ENCODE measurements around the gene SFRP5.

Gene SFRP5

DNA sequence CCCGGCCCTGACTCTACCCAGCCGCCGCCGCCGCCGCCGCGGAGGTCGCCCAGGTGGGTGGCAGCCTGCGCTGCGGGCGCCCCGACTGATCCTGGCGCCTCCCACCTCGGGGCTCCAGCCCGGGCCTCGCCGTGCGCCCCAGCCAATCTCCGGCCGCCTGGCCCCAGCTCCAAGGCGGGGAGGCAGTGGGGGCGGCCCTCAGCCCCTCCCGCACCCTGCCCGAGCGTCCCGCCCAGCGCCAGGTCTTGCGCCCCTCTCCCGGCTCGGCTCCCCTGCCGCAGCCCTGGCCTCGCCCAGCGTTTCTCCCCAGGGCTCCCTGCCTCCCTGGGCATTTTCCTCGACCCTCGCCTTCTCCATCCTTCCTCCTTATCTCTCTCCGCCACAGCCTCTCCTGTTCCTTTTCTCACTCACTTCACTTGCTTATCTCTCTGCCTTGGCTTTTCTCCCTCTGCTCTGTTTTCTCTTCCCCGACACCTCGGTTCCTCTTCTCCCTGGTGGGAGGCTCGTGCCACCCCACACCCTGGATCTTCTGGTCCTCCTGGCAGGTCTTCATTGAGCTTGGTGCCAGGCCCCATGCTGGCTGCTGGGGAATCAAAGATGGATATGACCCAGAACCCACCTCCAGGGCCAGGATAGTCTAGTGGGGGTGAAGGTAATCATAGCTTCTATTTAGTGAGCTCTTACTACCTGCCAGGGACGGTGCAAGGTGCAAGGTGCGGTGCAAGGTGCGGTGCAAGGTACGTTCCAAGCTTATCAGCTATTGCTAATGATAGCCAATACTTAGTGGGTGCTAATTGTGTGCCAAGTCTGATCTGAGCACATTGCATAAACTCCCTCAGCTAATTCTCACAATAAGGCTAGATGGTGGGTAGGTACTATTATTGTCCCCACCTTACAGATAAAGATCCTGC, at the start of gene SFRP5:
Gene SFRP5 (minus strand): TSS at position 87 of the 911 bp plus-strand sequence. CDS start 166 bp downstream, outside the sequence.
- DNase-seq: no peak

- DNase-seq: no peak
These were observed 48.4 kb upstream of the SFRP5 start for GRCh38 chr10:97820096-97820704.

DNA sequence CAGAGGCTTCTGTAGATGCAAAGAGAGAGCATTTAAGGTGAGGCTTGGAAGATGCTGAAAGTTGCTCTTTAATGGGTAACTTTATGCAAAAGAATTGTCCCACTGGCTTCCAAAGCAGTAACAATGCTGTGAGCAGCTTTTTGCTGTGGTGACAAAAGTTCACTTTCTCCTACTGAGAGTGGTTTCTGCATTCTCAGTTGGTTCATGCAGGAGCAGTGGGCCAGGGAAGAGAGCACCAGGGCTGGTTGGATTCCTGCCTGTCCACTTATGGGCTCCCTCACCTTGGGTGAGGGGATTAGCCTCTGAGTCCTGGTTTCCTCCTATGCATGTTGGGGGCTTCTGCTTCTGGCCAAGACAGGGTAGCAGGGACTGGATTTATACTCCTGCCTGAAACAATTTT, 46.8 kb upstream of the SFRP5 start:
- DNase-seq: no peak

GRCh38 chr10:97816609-97817008, 44.8 kb upstream of the SFRP5 start:
- no peak for DNase-seq

GRCh38 chr10:97814996-97815395, 43.2 kb upstream of the SFRP5 start:
- DNase-seq: no peak

DNA sequence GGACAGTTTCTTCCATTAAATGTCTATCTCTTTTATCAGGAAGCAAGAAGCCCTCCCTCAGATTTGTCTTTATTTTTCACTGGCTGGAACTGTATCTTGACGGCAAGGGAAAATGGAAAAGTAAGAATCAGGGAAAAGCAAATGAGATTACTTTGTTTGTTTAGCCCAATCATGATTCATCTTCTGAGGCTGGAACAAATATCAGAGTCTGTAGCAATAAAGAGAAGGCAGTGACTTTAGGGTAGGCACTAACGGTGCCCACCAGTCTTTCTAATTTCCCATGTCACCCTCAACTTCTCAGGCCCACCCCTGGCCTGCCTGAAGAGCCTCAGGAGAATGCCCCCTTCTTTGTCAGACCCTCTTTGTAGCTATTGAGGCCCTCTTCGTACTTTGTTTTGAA, 41.5 kb upstream of the SFRP5 start:
- no peak for DNase-seq

DNA sequence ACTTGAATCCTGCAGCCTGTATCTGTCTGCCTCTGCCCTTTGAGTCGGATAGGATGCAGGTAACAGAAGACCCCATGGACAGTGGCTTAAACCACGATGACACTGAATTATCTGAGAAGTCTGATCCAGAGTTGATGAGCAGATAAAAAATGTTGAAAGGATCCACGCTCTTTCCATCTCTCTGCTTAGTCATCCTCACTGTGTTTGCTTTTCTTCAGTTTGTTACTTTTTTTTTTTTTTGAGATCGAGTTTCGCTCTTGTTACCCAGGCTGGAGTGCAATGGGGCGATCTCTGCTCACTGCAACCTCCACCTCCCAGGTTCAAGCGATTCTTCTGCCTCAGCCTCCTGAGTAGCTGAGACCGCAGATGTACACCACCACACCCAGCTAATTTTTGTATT, 40.9 kb upstream of the SFRP5 start:
- no peak for DNase-seq

- no peak for DNase-seq
These were observed 40.2 kb upstream of the SFRP5 start for GRCh38 chr10:97811958-97812357.

DNA sequence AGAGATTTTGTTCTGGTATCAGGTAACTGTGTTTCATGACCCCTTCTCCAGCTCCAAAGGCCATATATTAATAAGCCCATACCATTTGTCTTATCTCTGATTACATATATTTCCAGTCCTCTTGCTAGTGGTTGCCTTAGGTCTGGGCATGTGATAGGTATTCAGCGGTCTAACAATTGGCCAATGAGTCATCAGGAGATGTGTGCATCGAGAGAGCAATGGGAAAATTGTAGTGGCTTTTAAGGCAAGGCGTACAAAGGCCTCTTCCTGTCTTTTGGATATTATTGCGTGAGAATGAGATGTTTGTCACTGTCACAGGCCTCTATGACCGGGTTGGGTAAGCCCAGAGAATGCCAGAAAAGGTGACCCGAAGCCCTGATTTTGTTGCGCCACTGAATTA, 38.6 kb upstream of the SFRP5 start:
- DNase-seq: no peak

DNA sequence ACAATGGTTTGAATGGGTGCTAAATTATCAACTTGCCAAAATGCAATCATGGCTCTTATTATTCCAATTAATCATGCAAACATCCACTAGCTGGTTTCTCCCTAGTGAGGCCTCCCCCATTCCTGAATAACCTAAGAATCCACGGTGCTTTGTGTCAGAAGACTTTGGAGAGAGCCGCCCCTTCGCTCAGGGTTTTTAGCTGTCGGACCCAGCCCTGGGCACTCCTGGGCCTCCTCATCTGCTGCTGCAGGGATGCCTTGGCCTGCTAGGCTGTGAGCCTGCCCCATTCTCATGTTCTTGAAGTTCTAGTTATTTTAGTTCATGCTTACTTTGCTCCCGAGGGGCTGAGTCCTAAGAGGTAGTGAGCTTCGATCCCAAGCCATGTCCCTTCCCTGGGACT, 34.1 kb upstream of the SFRP5 start:
- DNase-seq: no peak

DNA sequence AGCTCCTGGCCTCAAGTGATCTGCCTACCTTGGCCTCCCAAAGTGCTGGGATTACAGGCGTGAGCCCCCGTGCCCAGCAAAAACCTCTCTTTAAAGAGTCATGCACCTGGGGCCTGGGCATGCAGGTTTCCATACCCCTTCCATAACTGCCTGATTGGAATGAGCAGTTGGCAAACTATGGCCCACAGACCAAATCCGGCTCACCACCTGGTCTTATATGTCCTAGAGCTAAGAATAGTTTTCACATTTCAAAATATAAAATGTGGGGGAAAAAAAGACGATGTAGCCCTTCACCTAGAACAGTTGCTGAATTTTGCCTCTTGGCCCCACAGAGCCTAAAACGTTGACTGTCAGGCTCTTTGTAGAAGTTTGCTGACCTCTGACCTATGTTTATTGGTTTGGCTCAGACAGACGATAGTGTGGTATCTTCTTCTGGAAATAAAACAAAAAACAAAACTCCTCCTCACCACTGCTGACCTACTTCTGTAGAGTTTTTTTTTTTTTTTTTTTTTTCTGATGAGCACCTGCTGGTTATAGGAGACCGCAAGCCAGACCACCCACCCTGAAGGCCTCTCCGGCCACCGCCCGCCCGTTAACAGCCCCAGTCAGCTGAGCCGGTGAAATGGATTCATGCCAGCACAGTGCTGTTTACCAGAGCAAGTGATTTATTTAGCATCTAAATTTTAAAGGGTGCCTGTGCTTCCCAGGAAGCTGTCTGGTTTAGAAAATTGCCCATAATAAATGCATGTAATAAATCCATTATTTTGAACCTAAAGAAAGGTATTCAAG, 33.5 kb upstream of the SFRP5 start:
- DNase-seq: no peak

GRCh38 chr10:97801422-97801821, 29.6 kb upstream of the SFRP5 start:
- no peak for DNase-seq

DNA sequence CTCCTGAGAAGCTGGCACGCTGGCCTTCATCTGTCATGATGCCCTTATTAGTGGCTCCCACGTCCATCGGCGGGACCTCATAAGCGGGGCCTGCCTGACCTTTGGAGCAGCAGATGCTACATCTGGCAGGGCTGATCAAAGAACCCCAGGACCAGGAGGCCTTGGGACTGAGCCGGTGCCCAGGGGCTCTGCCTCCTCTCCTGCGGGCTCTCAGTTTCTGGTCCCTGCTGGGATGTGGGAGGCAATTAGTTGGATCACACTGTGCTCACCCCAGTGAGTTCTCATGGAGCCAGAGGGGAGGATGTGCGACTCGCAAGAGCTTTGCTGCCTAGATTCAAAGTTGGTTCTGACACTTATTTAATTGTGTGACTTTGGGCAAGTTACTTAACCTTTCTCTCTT, 28.7 kb upstream of the SFRP5 start:
- DNase-seq: no peak

- DNase-seq: no peak
These were observed 27.3 kb upstream of the SFRP5 start for GRCh38 chr10:97798958-97799610.

DNA sequence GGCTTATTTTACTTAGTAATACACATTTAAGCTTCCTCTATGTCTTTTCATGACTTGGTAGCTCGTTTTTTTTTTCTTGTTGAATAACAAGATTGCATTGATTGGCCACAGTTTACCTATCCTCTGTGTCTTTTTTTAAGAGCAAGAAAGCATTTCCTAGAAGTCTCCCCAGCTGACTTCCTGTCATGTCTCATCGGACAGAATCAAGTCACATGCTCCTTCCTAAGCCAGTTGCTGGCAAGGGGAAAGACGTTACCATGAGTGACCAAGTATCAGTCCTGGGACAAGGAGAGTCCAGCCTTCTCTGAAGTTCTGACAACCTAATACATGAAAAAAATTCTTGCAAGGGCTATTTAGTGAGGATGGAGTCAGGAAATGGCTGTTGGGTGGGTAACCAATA, 24.9 kb upstream of the SFRP5 start:
- no peak for DNase-seq

DNA sequence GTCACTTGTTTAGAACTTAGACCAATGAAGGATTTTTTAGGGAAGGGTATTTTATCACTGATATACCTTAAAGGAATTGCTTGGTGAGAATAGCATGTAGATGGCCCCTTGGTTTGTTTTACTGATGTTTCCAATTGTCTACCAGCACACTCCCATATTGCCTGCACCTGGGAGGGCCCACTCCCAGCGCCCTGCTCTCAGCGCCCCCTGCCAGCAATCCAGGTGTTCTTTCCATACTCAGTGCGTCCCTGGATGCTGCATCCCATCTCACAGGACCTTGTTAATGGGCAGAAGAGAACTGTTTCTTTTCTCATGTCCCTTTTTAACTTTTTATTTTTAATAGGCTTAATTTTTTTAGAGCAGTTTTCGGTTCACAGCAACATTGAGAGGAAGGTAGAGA, 24.1 kb upstream of the SFRP5 start:
- DNase-seq: no peak

GRCh38 chr10:97791824-97792721, 20.3 kb upstream of the SFRP5 start:
- DNase-seq: peak; percentile 69

DNA sequence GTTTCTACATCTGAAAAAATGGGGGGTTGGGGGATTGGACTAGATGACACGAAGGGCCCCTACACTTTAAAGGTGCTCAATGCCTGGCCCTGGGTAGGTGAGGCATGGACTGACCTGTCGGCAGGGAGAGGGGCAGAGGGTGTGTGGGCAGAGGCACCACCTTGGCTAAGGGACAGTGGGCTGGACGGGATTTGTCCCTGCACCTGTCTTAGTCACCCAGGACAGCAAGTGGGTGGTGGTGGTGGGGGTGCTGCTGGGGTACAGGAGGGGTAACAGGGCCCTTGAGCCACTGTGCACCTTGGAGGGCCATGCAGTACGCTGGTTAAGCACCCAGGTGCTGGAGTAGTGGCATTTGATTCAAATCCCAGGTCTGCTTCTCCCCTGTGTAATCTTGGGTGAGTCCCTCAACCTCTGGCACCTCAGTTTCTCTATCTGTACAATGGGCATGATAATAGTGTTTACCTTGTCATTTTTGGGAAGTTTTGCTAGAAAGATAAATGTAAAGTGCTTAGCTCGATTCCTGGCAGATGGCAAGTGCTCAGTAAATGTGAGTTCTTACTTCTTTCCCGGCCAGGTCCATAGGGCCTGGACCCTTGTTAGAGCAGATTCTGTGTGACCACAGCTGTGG, 18.1 kb upstream of the SFRP5 start:
- DNase-seq: no peak

GRCh38 chr10:97788552-97789442, 17.0 kb upstream of the SFRP5 start:
- DNase-seq: no peak

- DNase-seq: no peak
These were observed 13.9 kb upstream of the SFRP5 start for GRCh38 chr10:97785731-97786130.
